ENCODE data around the gene KRTAP5-6. TPM values are rescaled to one million over a fixed set of nuclear protein-coding genes. Genes with fewer than 3 reads are reported as not detected.

Gene KRTAP5-6
- total RNA-seq, 2 experiments from 2014 or later: not detected

DNA sequence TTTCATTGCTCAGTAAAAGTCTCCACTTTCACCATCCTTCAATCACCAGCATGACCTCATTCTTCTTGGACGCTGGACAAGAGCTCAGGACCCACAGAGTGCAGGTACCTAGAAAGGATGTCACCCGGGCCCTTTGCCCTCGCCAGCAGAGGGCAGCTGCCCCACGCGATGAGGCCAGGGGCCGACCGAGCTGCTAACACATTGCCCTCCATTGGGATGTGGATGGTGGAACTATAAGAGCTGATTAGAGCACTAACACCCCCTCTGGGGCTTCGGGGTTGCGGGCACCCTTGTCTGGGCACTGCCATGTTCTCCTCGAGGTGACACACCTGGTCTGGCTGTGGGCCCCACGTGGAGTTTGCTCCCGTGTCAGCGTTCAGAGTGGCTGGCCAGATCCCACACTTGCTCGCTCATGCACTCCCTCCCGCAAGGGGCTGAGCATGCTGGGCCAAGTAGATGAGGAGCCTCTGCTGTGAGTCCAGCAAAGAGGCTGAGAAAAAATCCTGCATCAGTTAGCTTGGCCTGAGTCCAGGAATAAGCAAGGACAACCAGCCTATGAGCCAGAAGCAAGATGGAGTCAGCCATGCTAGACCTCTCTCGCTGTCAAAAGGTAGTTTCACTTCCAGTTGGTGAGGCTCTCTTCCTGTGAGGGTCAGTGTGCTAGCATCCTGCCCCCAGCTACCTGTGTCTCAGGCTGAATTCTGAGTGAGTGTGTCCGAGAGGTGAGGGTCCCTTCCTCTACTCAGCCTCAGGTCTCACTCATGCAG, 9.8 kb downstream of the KRTAP5-6 start:
- CTCF ChIA-PET: interaction anchor here (1.1 to 4.0 kb wide), 5 partner anchors 13 to 176 kb away, joined by 4 to 27 read pairs (median 5); no protein-coding TSS in a partner anchor
- Mint-ChIP-seq H3K36me3 (ENCODE audit: low read depth) (peaks cover 2% of the 10 kb centered on the region), H3K27ac (no peak overlapping the region), H3K4me3 (no peak overlapping the region), H3K9me3 (no peaks in the 10 kb centered on the region), H3K4me1 (peaks cover 6% of the 10 kb centered on the region), H3K27me3 (peaks cover 21% of the 10 kb centered on the region)
- POLR2A ChIA-PET: interaction anchor here (1.0 kb wide), 1 partner anchor 51 kb away, joined by 3 read pairs; no protein-coding TSS in a partner anchor
- DNase-seq: peak; percentile 38

DNA sequence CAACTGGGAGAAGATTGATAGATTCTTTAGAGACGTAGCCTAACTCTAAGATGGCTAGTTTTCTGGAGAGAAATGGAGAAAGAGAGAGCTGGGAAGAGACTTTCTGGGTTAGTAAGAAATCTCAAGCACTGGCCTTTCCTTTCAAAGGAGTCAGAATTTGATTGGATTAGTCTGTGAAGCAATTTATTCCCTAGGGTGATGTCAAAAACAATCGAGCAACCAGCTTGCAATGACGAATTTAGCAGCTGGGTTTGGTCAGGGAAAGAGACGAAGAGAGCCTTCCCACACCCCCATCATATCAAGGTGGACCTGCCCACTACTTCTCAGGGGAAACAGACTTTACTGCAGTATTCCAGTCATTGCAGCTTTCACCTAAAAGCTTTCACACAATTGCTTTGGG, 10.8 kb downstream of the KRTAP5-6 start:
- no peak overlapping the region for H3K27ac Mint-ChIP-seq
- peaks cover 6% of the 10 kb centered on the region for H3K4me1 Mint-ChIP-seq
- peaks cover 24% of the 10 kb centered on the region for H3K27me3 Mint-ChIP-seq
- ChIA-PET CTCF (interaction anchor here (1.1 to 4.0 kb wide), 4 partner anchors 14 to 175 kb away, joined by 4 to 27 read pairs (median 16); no protein-coding TSS in a partner anchor), POLR2A (interaction anchor here (1.0 kb wide), 1 partner anchor 50 kb away, joined by 3 read pairs; no protein-coding TSS in a partner anchor)
- no peaks in the 10 kb centered on the region for H3K36me3 Mint-ChIP-seq (ENCODE audit: low read depth)
- DNase-seq: no peak
- no peaks in the 10 kb centered on the region for H3K9me3 Mint-ChIP-seq
- H3K4me3 Mint-ChIP-seq: no peak overlapping the region

DNA sequence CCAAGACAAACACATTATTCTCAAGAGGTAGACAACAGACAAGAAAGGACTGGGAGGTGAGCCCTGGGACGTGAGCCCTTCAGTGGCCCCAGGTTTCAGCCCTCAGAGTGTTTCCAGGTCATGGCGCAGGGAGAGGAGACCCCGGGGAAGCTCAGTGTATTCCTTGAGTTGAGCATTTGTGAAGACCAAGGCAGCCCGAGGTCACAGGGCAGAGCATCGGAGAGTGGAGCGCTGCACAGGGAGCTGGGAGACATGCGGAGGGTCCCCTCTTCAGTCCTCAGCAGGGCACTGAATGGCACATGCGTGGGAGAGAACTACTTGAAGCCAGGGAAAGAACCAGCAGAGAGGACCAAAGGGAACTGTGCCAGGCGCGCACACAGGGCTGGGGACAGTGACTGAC, 11.7 kb downstream of the KRTAP5-6 start:
- peaks cover 25% of the 10 kb centered on the region for H3K27me3 Mint-ChIP-seq
- CTCF ChIA-PET: interaction anchor here (4.0 kb wide), 2 partner anchors 15 to 124 kb away, joined by 27 read pairs; no protein-coding TSS in a partner anchor
- H3K4me1 Mint-ChIP-seq: peaks cover 6% of the 10 kb centered on the region
- POLR2A ChIA-PET: no interaction called here
- DNase-seq: no peak
- H3K27ac Mint-ChIP-seq: no peak overlapping the region
- H3K4me3 Mint-ChIP-seq: no peak overlapping the region
- H3K9me3 Mint-ChIP-seq: no peaks in the 10 kb centered on the region
- no peaks in the 10 kb centered on the region for H3K36me3 Mint-ChIP-seq (ENCODE audit: low read depth)

DNA sequence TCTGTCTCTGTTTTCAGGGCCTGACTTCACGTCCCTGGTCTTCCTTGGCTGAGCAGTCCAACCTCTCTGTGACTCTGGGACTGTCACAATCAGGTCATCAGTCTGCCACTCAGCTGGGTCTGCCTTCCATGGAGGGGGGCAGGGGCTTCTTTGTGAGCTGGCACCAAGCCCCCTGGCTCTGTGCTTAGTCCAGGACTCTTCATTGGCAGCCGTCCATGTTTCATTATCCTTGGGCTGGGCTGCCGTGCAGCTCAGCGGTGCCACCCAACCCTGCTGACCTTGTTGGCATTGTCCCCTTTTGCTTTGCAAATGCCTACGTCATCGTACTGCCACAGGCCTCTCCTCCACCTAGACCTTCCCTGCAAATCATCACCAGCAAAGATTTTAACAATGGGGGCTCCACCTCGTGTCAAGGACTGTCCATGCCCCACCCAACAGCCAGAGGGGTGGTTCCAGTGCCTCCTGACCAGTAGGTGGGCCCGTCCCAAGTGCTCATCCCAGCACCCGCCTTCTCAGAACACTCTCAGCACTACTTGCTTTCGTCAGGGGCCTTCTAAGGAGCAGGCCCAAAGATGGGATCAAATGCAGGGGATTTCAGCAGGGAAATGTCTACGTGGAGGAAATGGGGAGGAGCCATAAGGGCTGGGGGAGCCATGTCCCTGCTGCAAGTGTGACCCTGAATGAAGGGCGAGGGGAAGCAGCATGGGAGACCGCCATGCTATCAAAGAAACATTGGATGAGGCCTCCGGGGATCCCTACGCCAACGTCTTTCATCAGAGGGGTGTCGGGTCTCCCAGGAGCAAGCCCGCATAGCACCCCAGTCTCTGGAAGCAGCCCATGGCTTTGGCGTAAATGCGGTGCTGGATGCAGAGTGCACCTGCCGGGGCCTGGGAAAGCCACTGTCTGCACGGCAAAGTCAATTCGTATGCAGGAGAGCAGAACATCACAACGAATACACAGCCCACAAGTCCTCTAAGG, 18.2 kb downstream of the KRTAP5-6 start:
- CTCF ChIA-PET: no interaction called here
- POLR2A ChIA-PET: interaction anchor here (1.2 kb wide), 1 partner anchor 14 kb away, joined by 3 read pairs; no protein-coding TSS in a partner anchor
- Mint-ChIP-seq H3K4me1 (no peaks in the 10 kb centered on the region), H3K4me3 (no peak overlapping the region), H3K36me3 (ENCODE audit: low read depth) (no peaks in the 10 kb centered on the region), H3K9me3 (no peaks in the 10 kb centered on the region), H3K27ac (no peak overlapping the region), H3K27me3 (peaks cover 15% of the 10 kb centered on the region)
- DNase-seq: no peak

DNA sequence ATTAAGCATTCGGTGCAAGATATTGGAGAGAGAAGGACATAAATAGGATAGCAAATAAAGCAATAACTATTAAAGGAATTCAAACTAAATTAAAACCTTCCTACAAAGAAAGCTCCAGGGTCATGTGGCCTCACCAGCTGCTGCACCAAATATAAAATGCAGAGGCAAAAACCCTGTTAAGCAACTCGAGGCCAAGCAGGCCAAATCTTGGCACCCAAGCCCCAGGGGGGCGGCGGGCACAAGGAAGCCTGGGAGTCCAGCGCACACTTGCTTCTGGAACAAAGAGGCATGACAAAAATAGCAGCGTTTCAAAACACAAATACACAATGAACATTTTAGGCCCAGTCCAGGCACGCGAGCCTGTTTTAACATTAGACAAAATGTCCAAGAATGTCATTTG, 20.8 kb downstream of the KRTAP5-6 start:
- no peak overlapping the region for H3K4me3 Mint-ChIP-seq
- peaks cover 17% of the 10 kb centered on the region for H3K27me3 Mint-ChIP-seq
- no peak overlapping the region for H3K27ac Mint-ChIP-seq
- CTCF ChIA-PET: interaction anchor here (0.7 to 0.9 kb wide), 3 partner anchors 88 to 166 kb away, joined by 3 read pairs; no protein-coding TSS in a partner anchor
- DNase-seq: no peak
- H3K36me3 Mint-ChIP-seq (ENCODE audit: low read depth): no peaks in the 10 kb centered on the region
- POLR2A ChIA-PET: no interaction called here
- no peaks in the 10 kb centered on the region for H3K9me3 Mint-ChIP-seq
- no peaks in the 10 kb centered on the region for H3K4me1 Mint-ChIP-seq

DNA sequence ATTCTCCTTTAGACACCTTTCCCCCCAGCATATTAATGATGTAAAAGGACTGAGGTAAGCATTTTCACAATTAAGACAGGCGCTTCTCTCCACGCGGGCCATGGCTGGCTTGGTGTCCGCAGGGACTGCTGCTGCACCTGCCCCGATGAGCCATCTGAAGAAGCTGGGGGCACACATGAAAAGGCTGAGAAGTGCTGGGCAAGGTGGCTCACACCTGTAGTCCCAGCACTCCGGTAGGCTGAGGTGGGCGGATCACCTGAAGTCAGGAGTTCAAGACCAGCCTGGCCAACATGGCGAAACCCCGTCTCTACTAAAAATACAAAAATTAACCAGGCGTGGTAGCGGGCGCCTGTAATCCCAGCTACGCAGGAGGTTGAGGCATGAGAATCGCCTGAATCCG, 21.3 kb downstream of the KRTAP5-6 start:
- Mint-ChIP-seq H3K27ac (no peak overlapping the region), H3K4me3 (no peak overlapping the region), H3K27me3 (peaks cover 23% of the 10 kb centered on the region), H3K9me3 (no peaks in the 10 kb centered on the region), H3K36me3 (ENCODE audit: low read depth) (no peaks in the 10 kb centered on the region), H3K4me1 (no peaks in the 10 kb centered on the region)
- ChIA-PET POLR2A (no interaction called here), CTCF (interaction anchor here (0.9 to 1.1 kb wide), 2 partner anchors 66 to 114 kb away, joined by 3 read pairs; no protein-coding TSS in a partner anchor)
- no peak for DNase-seq

DNA sequence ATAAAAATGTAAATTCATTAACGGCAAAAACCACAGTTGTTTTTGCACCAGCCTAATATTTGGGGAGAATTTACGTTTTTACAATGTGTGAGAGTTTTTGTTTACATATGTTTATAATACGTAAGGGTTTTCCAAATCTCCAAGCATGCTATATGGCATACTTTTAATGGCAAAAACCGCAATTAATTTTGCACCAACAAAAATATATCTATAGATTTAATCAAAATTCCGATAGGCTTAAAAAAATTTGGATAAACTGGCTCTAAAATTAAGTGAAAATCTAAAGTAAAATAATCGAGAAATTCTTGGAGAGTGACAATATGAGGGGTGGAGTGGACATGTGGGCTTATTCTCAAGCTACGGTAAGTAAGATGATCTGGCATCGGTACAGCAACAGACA, 22.8 kb downstream of the KRTAP5-6 start:
- Mint-ChIP-seq H3K4me3 (no peak overlapping the region), H3K9me3 (no peaks in the 10 kb centered on the region), H3K27me3 (peaks cover 22% of the 10 kb centered on the region), H3K36me3 (ENCODE audit: low read depth) (no peaks in the 10 kb centered on the region), H3K4me1 (no peaks in the 10 kb centered on the region), H3K27ac (no peak overlapping the region)
- DNase-seq: no peak
- CTCF ChIA-PET: interaction anchor here (1.1 kb wide), 1 partner anchor 113 kb away, joined by 3 read pairs; no protein-coding TSS in a partner anchor
- POLR2A ChIA-PET: no interaction called here

DNA sequence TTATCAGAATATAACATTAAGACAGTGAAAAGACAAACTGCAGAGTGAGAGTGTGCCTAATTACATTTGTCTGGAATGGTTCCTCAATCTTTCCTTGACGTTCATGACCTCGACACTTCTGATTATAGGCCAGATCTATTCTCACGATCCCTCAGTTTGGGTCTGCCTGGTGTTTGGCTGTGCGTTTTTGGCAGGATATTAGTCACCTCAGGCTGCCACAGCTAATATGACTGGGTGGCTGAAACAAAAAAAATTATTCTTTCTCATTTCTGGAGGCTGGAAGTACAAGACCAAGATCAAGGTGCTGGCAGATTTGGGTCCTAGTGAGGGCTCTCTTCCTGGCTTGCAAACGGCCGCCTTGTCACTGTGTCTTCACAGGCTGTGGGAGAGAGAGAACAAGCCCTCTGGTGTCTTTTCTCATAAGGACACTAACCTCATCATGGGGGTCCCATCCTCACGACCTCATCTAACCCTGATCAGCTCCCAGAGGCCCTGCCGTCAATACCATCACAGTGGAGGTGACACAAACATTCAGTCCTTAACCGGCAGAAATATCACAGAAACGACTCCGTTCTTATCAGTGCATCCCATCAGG, 30.2 kb downstream of the KRTAP5-6 start:
- H3K36me3 Mint-ChIP-seq (ENCODE audit: low read depth): peaks cover 4% of the 10 kb centered on the region
- peaks cover 33% of the 10 kb centered on the region for H3K4me1 Mint-ChIP-seq
- ChIA-PET POLR2A (no interaction called here), CTCF (interaction anchor here (0.7 to 1.5 kb wide), 2 partner anchors 33 to 106 kb away, joined by 3 read pairs; no protein-coding TSS in a partner anchor)
- no peak overlapping the region for H3K27ac Mint-ChIP-seq
- no peak for DNase-seq
- no peak overlapping the region for H3K4me3 Mint-ChIP-seq
- H3K27me3 Mint-ChIP-seq: peaks cover 57% of the 10 kb centered on the region
- peaks cover 12% of the 10 kb centered on the region for H3K9me3 Mint-ChIP-seq

DNA sequence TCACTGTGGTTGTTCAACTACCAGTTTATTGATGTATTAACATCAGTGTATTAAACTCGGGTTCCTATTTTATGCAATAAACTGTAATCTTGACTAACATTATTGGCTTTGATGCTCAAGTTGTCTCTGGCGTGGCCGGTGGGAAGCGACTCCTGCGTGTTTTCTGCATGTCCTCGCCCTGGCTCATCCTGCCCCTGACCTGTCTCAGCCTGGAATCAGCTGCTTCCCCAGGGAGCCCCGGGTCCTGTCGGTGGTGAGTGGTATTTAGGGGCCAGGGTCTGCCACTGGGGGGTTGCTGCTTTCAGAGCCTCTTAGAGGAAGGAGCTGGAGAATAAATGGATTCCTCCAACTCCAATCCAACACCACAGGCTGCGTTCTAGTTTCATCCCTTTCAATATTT, 30.9 kb downstream of the KRTAP5-6 start:
- Mint-ChIP-seq H3K27ac (no peak overlapping the region), H3K4me1 (peaks cover 33% of the 10 kb centered on the region), H3K36me3 (ENCODE audit: low read depth) (peaks cover 4% of the 10 kb centered on the region), H3K27me3 (peaks cover 52% of the 10 kb centered on the region), H3K4me3 (no peak overlapping the region), H3K9me3 (peaks cover 12% of the 10 kb centered on the region)
- ChIA-PET CTCF (interaction anchor here (1.5 kb wide), 1 partner anchor 34 kb away, joined by 3 read pairs; no protein-coding TSS in a partner anchor), POLR2A (no interaction called here)
- no peak for DNase-seq

DNA sequence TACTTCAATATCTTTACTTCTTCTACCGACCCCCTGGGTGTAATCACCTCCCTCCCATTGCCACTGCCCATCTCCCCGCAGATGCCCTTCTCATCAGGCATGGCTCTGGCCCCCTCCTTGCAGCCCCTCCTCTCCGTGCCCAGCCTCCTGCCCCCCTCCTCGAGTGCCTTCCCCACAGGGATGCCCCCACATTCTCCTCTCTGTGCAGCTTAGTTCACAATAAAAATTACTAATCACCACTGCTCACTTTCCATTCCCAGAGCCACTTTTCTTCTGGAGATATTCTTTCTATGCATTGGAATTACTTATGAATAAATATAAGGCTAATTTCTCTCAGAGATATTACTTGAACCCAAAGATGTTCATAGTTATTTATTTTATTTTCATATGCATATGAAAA, 31.3 kb downstream of the KRTAP5-6 start:
- peaks cover 12% of the 10 kb centered on the region for H3K9me3 Mint-ChIP-seq
- ChIA-PET POLR2A (no interaction called here), CTCF (interaction anchor here (1.5 kb wide), 1 partner anchor 34 kb away, joined by 3 read pairs; no protein-coding TSS in a partner anchor)
- no peak for DNase-seq
- H3K27ac Mint-ChIP-seq: no peak overlapping the region
- no peak overlapping the region for H3K4me3 Mint-ChIP-seq
- peaks cover 48% of the 10 kb centered on the region for H3K27me3 Mint-ChIP-seq
- peaks cover 4% of the 10 kb centered on the region for H3K36me3 Mint-ChIP-seq (ENCODE audit: low read depth)
- H3K4me1 Mint-ChIP-seq: peaks cover 33% of the 10 kb centered on the region

DNA sequence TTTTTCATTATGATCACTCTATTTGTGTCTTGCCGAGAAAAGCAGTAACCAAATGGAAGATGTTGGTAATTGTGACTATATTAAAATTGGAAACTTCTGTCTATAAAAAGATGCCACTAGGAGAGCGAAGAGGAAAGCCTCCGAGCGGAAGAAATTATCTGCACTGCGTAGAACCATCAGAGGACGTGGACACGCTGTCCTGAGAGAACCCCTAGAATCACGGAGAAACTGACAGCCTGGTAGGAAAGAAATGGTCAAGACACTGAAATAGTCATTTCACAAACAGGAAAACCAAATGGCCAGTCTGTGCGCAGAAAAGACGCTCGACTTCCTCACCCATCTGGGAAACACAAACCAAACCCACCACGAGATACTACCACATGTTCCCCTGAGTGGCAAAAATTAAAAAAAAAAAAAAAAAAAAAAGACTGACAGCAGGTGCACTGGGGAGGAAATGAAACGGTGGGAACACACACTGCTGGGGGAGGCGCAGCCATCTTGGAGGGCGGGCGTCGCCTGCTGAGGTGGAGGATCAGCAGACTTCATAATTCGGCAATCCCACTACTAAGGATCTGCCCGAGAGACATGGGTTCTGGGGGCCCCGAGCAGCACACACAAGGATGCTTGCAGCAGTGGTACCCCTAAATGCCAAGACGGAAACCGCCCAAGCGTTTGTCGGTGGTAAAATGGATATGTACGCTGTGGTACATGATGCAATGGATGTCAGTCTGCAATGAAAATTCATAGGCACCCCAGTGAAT, 32.1 kb downstream of the KRTAP5-6 start:
- Mint-ChIP-seq H3K4me1 (peaks cover 33% of the 10 kb centered on the region), H3K27ac (peak overlapping the region; percentile 15), H3K27me3 (peaks cover 50% of the 10 kb centered on the region), H3K36me3 (ENCODE audit: low read depth) (peaks cover 4% of the 10 kb centered on the region), H3K9me3 (peaks cover 12% of the 10 kb centered on the region), H3K4me3 (no peak overlapping the region)
- ChIA-PET CTCF (no interaction called here), POLR2A (no interaction called here)
- DNase-seq: no peak

DNA sequence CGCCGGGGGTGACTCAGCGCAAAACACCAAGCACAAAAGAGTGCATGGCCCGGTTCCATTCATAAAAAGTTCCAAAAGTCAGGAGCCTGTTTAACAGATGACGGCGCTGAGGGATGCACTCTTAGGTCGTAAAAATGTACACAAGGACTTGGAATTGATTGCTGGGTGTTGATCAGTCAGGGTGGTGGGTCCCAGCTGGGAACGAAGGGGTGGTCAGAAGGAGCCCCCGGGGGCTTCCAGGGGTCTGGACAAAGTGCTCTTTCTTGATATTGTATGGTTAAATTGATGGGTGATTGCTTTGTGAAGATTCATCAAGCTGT, 32.7 kb downstream of the KRTAP5-6 start:
- Mint-ChIP-seq H3K9me3 (peaks cover 12% of the 10 kb centered on the region), H3K36me3 (ENCODE audit: low read depth) (peaks cover 4% of the 10 kb centered on the region), H3K4me1 (peaks cover 37% of the 10 kb centered on the region), H3K27me3 (peaks cover 50% of the 10 kb centered on the region), H3K4me3 (no peak overlapping the region), H3K27ac (no peak overlapping the region)
- ChIA-PET CTCF (no interaction called here), POLR2A (no interaction called here)
- DNase-seq: no peak

Measured in activated CD4-positive, alpha-beta memory T cell treated with anti-CD3 and anti-CD28 coated beads, Interleukin-2, amount 10 ng/mL, durations not matched to agents 7 days and 5 days (primary cell).